ENCODE measurements around the gene GPRIN2.
"Not testable (repeated sequence)": the region's sequence is repeated elsewhere in the genome, so short reads cannot be mapped to it uniquely, and the experiment has no call there.

The GPRIN2 gene

GRCh38 chr10:46556515-46557318 lies at the start of gene GPRIN2:
Gene GPRIN2, minus strand, starts transcription at chr10:46556658. Its CDS starts 5,922 bp downstream, at chr10:46550736.
- no peak for DNase-seq

DNA sequence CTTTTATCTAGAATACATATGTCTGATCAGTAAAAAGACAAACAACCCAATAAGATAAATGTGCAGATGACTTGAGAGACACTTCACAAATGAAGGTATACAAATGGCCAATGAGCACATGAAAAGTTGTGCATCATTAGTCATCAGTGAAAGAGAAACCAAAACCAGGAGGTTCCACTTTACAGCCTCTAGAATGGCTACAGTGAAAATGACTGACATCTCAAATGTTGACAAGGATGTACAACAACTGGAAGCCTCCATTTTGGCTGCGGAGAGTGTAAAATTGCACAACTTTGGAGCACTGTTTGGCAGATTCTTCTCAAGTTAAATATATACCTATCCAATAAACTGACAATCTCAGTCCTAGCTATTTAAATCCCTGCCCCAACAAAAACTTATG lies 44.1 kb upstream of the GPRIN2 start:
- peak; percentile 34 for DNase-seq

GRCh38 chr10:46597616-46598246 lies 41.3 kb upstream of the GPRIN2 start:
- DNase-seq, result peak; percentile 26

- not testable (repeated sequence) for DNase-seq
Observed at GRCh38 chr10:46596570-46596969, 40.1 kb upstream of the GPRIN2 start.

GRCh38 chr10:46594453-46595063 lies 38.1 kb upstream of the GPRIN2 start:
- not testable (repeated sequence) for DNase-seq

DNA sequence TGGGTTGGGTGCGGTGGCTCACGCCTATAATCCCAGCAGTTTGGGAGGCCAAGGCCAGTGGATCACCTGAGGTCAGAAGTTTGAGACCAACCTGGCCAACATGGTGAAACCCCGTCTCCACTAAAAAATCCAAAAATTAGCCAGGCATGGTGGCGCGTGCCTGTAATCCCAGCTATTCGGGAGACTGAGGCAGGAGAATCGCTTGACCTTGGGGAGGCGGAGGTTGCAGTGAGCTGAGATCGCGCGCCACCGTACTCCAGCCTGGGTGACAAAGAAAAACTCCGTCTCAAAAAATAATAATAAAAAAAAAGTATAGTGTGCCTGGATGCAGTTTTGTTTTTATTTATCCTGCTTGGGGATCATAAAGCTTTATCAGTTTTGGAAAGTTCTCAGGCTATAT lies 36.8 kb upstream of the GPRIN2 start:
- not testable (repeated sequence) for DNase-seq

GRCh38 chr10:46591053-46591452 lies 34.6 kb upstream of the GPRIN2 start:
- not testable (repeated sequence) for DNase-seq

GRCh38 chr10:46589589-46589988 lies 33.1 kb upstream of the GPRIN2 start:
- DNase-seq, result not testable (repeated sequence)

- DNase-seq, result not testable (repeated sequence)
Observed at GRCh38 chr10:46588221-46588620, 31.8 kb upstream of the GPRIN2 start.

DNA sequence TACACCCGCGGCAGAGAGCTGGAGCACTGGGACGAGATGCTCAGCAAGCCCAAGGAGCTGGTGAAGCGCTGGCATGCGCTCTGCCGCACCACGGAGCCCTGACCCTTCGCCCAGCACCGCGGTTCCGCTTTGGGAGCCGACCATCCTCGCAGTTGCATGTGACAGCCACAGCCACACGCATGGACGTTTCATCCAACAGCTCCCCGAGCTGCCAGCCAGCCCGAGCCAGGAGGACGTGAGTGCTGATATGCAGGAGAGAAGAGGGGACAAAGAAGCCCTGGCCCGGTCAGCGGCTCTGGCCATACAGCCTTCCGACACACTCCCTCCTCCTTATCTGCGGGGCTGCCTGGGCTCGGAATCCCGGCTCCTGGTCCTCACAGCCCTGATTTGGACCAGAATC lies 31.1 kb upstream of the GPRIN2 start:
- DNase-seq, result not testable (repeated sequence)

- not testable (repeated sequence) for DNase-seq
Observed at GRCh38 chr10:46585246-46585645, 28.8 kb upstream of the GPRIN2 start.

DNA sequence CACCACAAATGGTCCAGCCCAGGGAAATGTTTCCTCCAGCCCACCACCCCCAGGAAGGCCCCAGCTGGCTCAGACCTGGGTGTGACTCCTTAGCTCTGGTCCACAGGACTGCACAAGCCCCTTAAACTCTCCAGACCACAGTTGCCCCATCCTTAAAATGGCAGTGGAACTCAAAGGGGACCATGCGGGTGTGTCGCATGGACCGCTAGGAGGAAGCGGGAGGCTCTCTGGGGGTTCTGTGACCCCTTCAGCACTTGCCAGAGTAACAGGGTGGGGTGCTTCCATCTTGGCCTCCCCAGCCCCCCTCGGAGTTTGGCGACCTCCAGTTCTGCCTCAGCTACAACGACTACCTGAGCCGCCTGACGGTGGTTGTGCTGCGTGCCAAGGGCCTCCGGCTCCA lies 27.7 kb upstream of the GPRIN2 start:
- DNase-seq, result not testable (repeated sequence)

GRCh38 chr10:46582568-46582967 lies 26.1 kb upstream of the GPRIN2 start:
- DNase-seq, result not testable (repeated sequence)

DNA sequence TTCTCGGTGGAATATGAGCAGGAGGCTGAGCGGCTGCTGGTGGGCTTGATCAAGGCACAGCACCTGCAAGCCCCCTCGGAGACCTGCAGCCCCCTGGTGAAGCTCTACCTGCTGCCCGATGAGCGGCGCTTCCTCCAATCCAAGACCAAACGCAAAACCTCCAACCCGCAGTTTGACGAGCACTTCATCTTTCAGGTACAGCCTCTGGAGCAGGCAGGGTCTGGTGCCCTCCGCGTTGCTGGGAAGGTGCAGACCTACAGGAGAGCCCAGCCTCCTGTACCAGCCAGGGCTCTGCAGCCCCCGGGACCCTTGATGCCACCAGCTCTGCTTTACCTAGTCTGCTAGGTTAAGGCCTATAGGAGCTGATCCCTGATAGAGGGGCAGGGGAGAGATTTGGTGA lies 25.5 kb upstream of the GPRIN2 start:
- DNase-seq, result not testable (repeated sequence)

- DNase-seq, result not testable (repeated sequence)
Observed at GRCh38 chr10:46579378-46579777, 22.9 kb upstream of the GPRIN2 start.

- DNase-seq, result not testable (repeated sequence)
Observed at GRCh38 chr10:46578474-46579178, 22.2 kb upstream of the GPRIN2 start, which contains the start of gene SYT15. Gene SYT15, plus strand, starts transcription at chr10:46579128. Its CDS starts 41 bp downstream, at chr10:46579169.

GRCh38 chr10:46577624-46578473 lies 21.4 kb upstream of the GPRIN2 start:
- not testable (repeated sequence) for DNase-seq

DNA sequence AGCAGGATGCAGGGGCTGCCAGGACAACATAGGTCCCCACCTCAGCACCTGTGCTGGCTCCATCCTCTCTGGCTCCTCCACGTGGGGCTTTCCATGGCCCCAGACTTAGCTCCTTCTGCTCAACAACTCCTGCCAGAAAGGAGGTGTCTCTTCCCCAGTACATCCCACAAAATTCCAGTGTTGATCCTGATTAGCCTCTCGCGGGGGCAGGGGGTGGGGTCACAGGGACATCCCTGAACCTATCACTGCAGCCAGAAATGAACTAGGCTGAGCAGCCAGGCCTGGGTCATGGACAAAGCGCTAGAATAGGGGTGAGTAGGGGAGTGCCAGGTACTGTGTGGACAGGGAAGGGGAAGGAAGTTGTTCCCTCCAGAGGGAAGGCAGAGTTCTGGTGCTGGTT lies 17.4 kb upstream of the GPRIN2 start:
- DNase-seq, result not testable (repeated sequence)

- DNase-seq, result not testable (repeated sequence)
Observed at GRCh38 chr10:46573314-46573713, 16.9 kb upstream of the GPRIN2 start.

DNA sequence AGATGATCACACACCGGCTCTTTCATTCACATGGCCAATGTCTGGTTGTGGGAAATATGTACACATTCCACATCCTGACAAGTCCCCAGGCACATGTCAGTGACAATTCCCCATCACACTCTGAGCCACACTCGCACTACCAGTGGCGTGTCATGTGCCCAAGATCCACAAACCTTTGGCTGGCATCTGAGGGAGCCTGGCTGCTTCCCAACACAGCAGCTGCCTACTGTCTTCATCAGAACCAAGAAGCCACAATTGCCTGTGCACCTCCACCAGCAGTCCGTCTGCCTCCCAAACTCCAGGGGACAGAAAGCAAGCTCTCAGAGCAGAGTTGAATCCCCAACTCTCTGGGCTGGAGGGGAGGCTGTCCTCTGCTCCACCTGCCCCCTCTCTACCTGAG lies 16.3 kb upstream of the GPRIN2 start:
- DNase-seq, result not testable (repeated sequence)

GRCh38 chr10:46570655-46571054 lies 14.2 kb upstream of the GPRIN2 start:
- not testable (repeated sequence) for DNase-seq

- not testable (repeated sequence) for DNase-seq
Observed at GRCh38 chr10:46567151-46567550, 10.7 kb upstream of the GPRIN2 start.

All from activated CD4-positive, alpha-beta T cell treated with anti-CD3 and anti-CD28 coated beads, Interleukin-2, Interleukin-6, amounts not matched to agents 100 ng/mL and 50 ng/mL, durations not matched to agents 16 hours and 8 hours (primary cell).